GM03348 (cell line): ENCODE measurements around the gene TUBB2B.

ENCODE experiments used
- DNase-seq: peaks from one replicate; pipeline ENCODE4 v3.0.0; 2012; ENCODE audit warnings: low spot score

TUBB2B gene

GRCh38 chr6:3227363-3228045 lies at the start of gene TUBB2B:
Gene TUBB2B, minus strand, starts transcription at chr6:3227653. Its CDS starts 110 bp downstream, at chr6:3227543.
- no peak for DNase-seq

GRCh38 chr6:3277251-3277650 lies 49.8 kb upstream of the TUBB2B start:
- DNase-seq, result no peak

- DNase-seq, result no peak
These were observed 49.0 kb upstream of the TUBB2B start for GRCh38 chr6:3276174-3277167.

- DNase-seq, result no peak
These were observed 46.5 kb upstream of the TUBB2B start for GRCh38 chr6:3273707-3274521.

- no peak for DNase-seq
These were observed 45.6 kb upstream of the TUBB2B start for GRCh38 chr6:3272911-3273547.

- no peak for DNase-seq
These were observed 44.3 kb upstream of the TUBB2B start for GRCh38 chr6:3271756-3272155.

- no peak for DNase-seq
These were observed 42.8 kb upstream of the TUBB2B start for GRCh38 chr6:3270258-3270657.

GRCh38 chr6:3269281-3269975 lies 42.0 kb upstream of the TUBB2B start:
- no peak for DNase-seq

- no peak for DNase-seq
These were observed 41.2 kb upstream of the TUBB2B start for GRCh38 chr6:3268680-3269079.

GRCh38 chr6:3267162-3267561 lies 39.7 kb upstream of the TUBB2B start:
- no peak for DNase-seq

GRCh38 chr6:3266170-3266569 lies 38.7 kb upstream of the TUBB2B start:
- DNase-seq, result no peak

- DNase-seq, result no peak
These were observed 38.2 kb upstream of the TUBB2B start for GRCh38 chr6:3265671-3266070.

GRCh38 chr6:3264356-3264755 lies 36.9 kb upstream of the TUBB2B start:
- no peak for DNase-seq

GRCh38 chr6:3263096-3263495 lies 35.6 kb upstream of the TUBB2B start:
- no peak for DNase-seq

- DNase-seq, result no peak
These were observed 34.5 kb upstream of the TUBB2B start for GRCh38 chr6:3261921-3262320.

- DNase-seq, result no peak
These were observed 34.0 kb upstream of the TUBB2B start for GRCh38 chr6:3261518-3261820.

GRCh38 chr6:3260772-3261517 lies 33.5 kb upstream of the TUBB2B start:
- DNase-seq, result no peak

GRCh38 chr6:3260296-3260695 lies 32.8 kb upstream of the TUBB2B start:
- no peak for DNase-seq

- DNase-seq, result peak; percentile 66
These were observed 32.1 kb upstream of the TUBB2B start for GRCh38 chr6:3259491-3259958.

- DNase-seq, result peak; percentile 100
These were observed 31.5 kb upstream of the TUBB2B start, which contains the start of gene PSMG4 for GRCh38 chr6:3258720-3259490. Gene PSMG4, plus strand, starts transcription at chr6:3258947. Its CDS starts 76 bp downstream, at chr6:3259023.
